Measurements from ENCODE around the gene TNIK.

The TNIK gene

GRCh38 chr3:171013822-171014748, 446.1 kb downstream of the TNIK start:
- DNase-seq: no peak

- no peak for DNase-seq
These were observed 448.3 kb downstream of the TNIK start for GRCh38 chr3:171011873-171012336.
